AG04449 (cell line): ENCODE results near the gene CDH2.

Experiments
- CTCF ChIA-PET: fragments of 350-600 bp; formaldehyde crosslinking; extraction: SDS; loops from one replicate; lab custom pipeline; 2021; ENCODE audit warnings: antibody characterized with exemption; lab: Yijun Ruan, JAX
- POLR2A ChIA-PET: fragments of 400-600, 350-600 bp; formaldehyde crosslinking; extraction: SDS; loops from one replicate; lab custom pipeline; 2020; ENCODE audit warnings: antibody characterized with exemption, inconsistent platforms; lab: Yijun Ruan, JAX
- DNase-seq: peaks from one replicate; pipeline ENCODE4 v3.0.0-alpha.2; 2010; ENCODE audit warnings: low read depth, low spot score
- H3K4me3 ChIP-seq: 2 replicates; pipeline ENCODE4 v1.5.1; 2011; ENCODE audit warnings: low read depth, mild to moderate bottlenecking, control low read depth, low read length
- CTCF ChIP-seq: IDR thresholded peaks from one replicate; pipeline ENCODE4 v1.5.1; 2011; ENCODE audit warnings: mild to moderate bottlenecking, moderate library complexity, low read length, control low read depth, inconsistent platforms; ENCODE audit not compliant: insufficient read depth; ENCODE audit errors: missing control alignments

Gene CDH2

GRCh38 chr18:27996801-27997272 lies 180.1 kb downstream of the CDH2 start:
- ChIA-PET POLR2A (no interaction called here), CTCF (interaction anchor here (1.5 to 1.9 kb wide), 2 partner anchors 11 to 27 kb away, joined by 5 to 8 read pairs; no protein-coding TSS in a partner anchor)
- DNase-seq, result no peak

GRCh38 chr18:27995770-27996502 lies 181.0 kb downstream of the CDH2 start:
- TF ChIP-seq CTCF, result no peak
- DNase-seq, result no peak
- ChIA-PET POLR2A (no interaction called here), CTCF (interaction anchor here (1.5 to 1.9 kb wide), 3 partner anchors 10 to 246 kb away, joined by 3 to 8 read pairs (median 5); no protein-coding TSS in a partner anchor)
- H3K4me3 ChIP-seq, result no peak overlapping the region

More at GRCh38 chr18:27996801-27997272, 180.1 kb downstream of the CDH2 start:
- TF ChIP-seq CTCF, result no peak
- H3K4me3 ChIP-seq, result no peak overlapping the region

- POLR2A ChIA-PET, result no interaction called here
- no peak for TF ChIP-seq CTCF
- H3K4me3 ChIP-seq, result no peak overlapping the region
- no peak for DNase-seq
- CTCF ChIA-PET, result interaction anchor here (1.5 to 1.6 kb wide), 2 partner anchors 17 to 245 kb away, joined by 3 read pairs; no protein-coding TSS in a partner anchor
Observed at GRCh38 chr18:27994571-27994970, 182.4 kb downstream of the CDH2 start.

GRCh38 chr18:27991391-27991790 lies 185.5 kb downstream of the CDH2 start:
- DNase-seq, result no peak
- POLR2A ChIA-PET, result no interaction called here
- TF ChIP-seq CTCF, result no peak
- no peak overlapping the region for H3K4me3 ChIP-seq
- CTCF ChIA-PET, result interaction anchor here (1.2 kb wide), 1 partner anchor 386 kb away, joined by 3 read pairs; no protein-coding TSS in a partner anchor

- no peak overlapping the region for H3K4me3 ChIP-seq
- POLR2A ChIA-PET, result no interaction called here
- CTCF ChIA-PET, result interaction anchor here (1.0 to 1.5 kb wide), 2 partner anchors 10 to 18 kb away, joined by 3 to 5 read pairs; no protein-coding TSS in a partner anchor
- DNase-seq, result no peak
- TF ChIP-seq CTCF, result no peak
Observed at GRCh38 chr18:27985832-27986231, 191.1 kb downstream of the CDH2 start.

GRCh38 chr18:27983780-27984179 lies 193.2 kb downstream of the CDH2 start:
- no peak overlapping the region for H3K4me3 ChIP-seq
- TF ChIP-seq CTCF, result no peak
- DNase-seq, result no peak
- ChIA-PET POLR2A (no interaction called here), CTCF (no interaction called here)
